Mucosa of descending colon (tissue), 3 donors: ENCODE measurements around the gene ATP2B3. TPM values are rescaled to one million over a fixed set of nuclear protein-coding genes. Genes with fewer than 3 reads are reported as not detected.

Experiments used
- ATAC-seq: fragments of 200-7000 bp; cut with Tn5 transposase; one replicate; pipeline ENCODE4 v1.9.1; 2020; ENCODE audit warnings: mild to moderate bottlenecking, moderate library complexity
- DNase-seq, 3 donors: peaks; one replicate each; pipeline ENCODE4 v3.0.0-alpha.2; 2020
- H3K36me3 ChIP-seq: fragments of 200-600 bp; one replicate; pipeline ENCODE4 v1.8.0; 2021; ENCODE audit warnings: low read depth, mild to moderate bottlenecking
- H3K4me1 ChIP-seq: fragments of 200-600 bp; one replicate; pipeline ENCODE4 v1.8.0; 2021; ENCODE audit warnings: low read depth, mild to moderate bottlenecking
- H3K4me3 ChIP-seq: fragments of 200-600 bp; one replicate; pipeline ENCODE4 v1.8.0; 2021; ENCODE audit warnings: mild to moderate bottlenecking
- H3K9me3 ChIP-seq: fragments of 200-600 bp; one replicate; pipeline ENCODE4 v1.8.0; 2021; ENCODE audit warnings: mild to moderate bottlenecking
- CTCF ChIP-seq: fragments of 200-600 bp; IDR thresholded peaks from one replicate; pipeline ENCODE4 v1.8.0; 2022; ENCODE audit warnings: antibody characterized with exemption, mild to moderate bottlenecking
- intact Hi-C, 2 donors: fragments of 100-400 bp; cut with DNase I in 1 of 2; cut with micrococcal nuclease in 1 of 2; formaldehyde crosslinking; loops; one replicate each; pipeline versions ENCODE4 v1.11.0 to v1.11.1; 2022; cut with DNase I, micrococcal nuclease
- total RNA-seq, 3 donors: library from RNA; stranded (reverse); fragmentation: NEBNext Ultra II Directional in 2 of 3; extraction: Animal tissue kit (Norgen Biotek cat#: 25700) in 2 of 3; gene quantifications; one replicate each; pipeline versions ENCODE4 v1.2.1 to v1.2.4, GENCODE V29; 2021 to 2023
- donor health status: DM: no; HTN: no; CAD: no; lungs with moderate emphysema.
- donor health status: DM: no; HTN: no; CAD: no.
- donor health status: DM: no; HTN: yes; CAD: no.

ATP2B3 gene
- total RNA-seq, 3 donors from 2014 or later: 0.07 to 1.1 TPM; not detected in 1

- TF ChIP-seq CTCF: no peak
- intact Hi-C loops: no loop called here
- H3K9me3 ChIP-seq: no peaks in the 10 kb centered on the region
- H3K4me1 ChIP-seq: no peaks in the 10 kb centered on the region
- ATAC-seq (no peak), DNase-seq (no peak)
- H3K36me3 ChIP-seq: no peaks in the 10 kb centered on the region
- no peak overlapping the region for H3K4me3 ChIP-seq
Observed at GRCh38 chrX:153482376-153483015, 34.9 kb upstream of the ATP2B3 start.

GRCh38 chrX:153485396-153486080 is 31.9 kb upstream of the ATP2B3 start:
- H3K36me3 ChIP-seq: no peaks in the 10 kb centered on the region
- intact Hi-C loops: no loop called here
- no peaks in the 10 kb centered on the region for H3K9me3 ChIP-seq
- H3K4me3 ChIP-seq: no peak overlapping the region
- no peaks in the 10 kb centered on the region for H3K4me1 ChIP-seq
- no peak for TF ChIP-seq CTCF
- ATAC-seq (no peak), DNase-seq (no peak)

- ATAC-seq (no peak), DNase-seq (no peak)
- intact Hi-C loops: no loop called here
- Histone ChIP-seq H3K4me3 (no peak overlapping the region), H3K4me1 (no peaks in the 10 kb centered on the region), H3K36me3 (no peaks in the 10 kb centered on the region), H3K9me3 (no peaks in the 10 kb centered on the region)
- TF ChIP-seq CTCF: no peak
Observed at GRCh38 chrX:153486171-153486570, 31.3 kb upstream of the ATP2B3 start.

- Histone ChIP-seq H3K4me3 (no peak overlapping the region), H3K36me3 (no peaks in the 10 kb centered on the region), H3K9me3 (no peaks in the 10 kb centered on the region), H3K4me1 (no peaks in the 10 kb centered on the region)
- ATAC-seq: no peak
- intact Hi-C loops: no loop called here
- no peak for TF ChIP-seq CTCF
- no peak for DNase-seq
Observed at GRCh38 chrX:153487590-153488071, 29.8 kb upstream of the ATP2B3 start.

GRCh38 chrX:153488231-153488914 is 29.1 kb upstream of the ATP2B3 start:
- Histone ChIP-seq H3K9me3 (no peaks in the 10 kb centered on the region), H3K4me3 (no peak overlapping the region), H3K4me1 (no peaks in the 10 kb centered on the region), H3K36me3 (no peaks in the 10 kb centered on the region)
- intact Hi-C loops: no loop called here
- DNase-seq (no peak), ATAC-seq (no peak)
- no peak for TF ChIP-seq CTCF
